Cardiac septum (tissue), 1 donor: ENCODE data around the gene PDE8B. TPM values are rescaled to one million over a fixed set of nuclear protein-coding genes. Genes with fewer than 3 reads are reported as not detected.

ENCODE experiments used
- DNase-seq: peaks from one replicate; pipeline ENCODE4 v3.0.0-alpha.2; 2020; ENCODE audit warnings: low spot score
- intact Hi-C: fragments of 100-400 bp; cut with DNase I; formaldehyde crosslinking; loops from one replicate; pipeline ENCODE4 v1.14.0; 2022
- total RNA-seq: library from RNA; stranded (reverse); fragmentation: NEBNext Ultra II Directional; extraction: Animal tissue kit (Norgen Biotek cat#: 25700); gene quantifications from one replicate; pipeline ENCODE4 v1.2.1, GENCODE V29; 2021
- donor health status: DM: no; HTN: no; CAD: no.

PDE8B gene
- total RNA-seq, 1 donor from 2014 or later, result 5.7 TPM

GRCh38 chr5:77224672-77225355 is 14.3 kb downstream of the PDE8B start:
- no peak for DNase-seq
- intact Hi-C loops, result loop anchor here (5.0 kb wide), 1 partner anchor 38 kb away; no protein-coding TSS in a partner anchor

- DNase-seq, result no peak
- intact Hi-C loops, result loop anchor here (5.0 kb wide), 1 partner anchor 38 kb away; no protein-coding TSS in a partner anchor
Measured at GRCh38 chr5:77225531-77225930, 15.1 kb downstream of the PDE8B start.

GRCh38 chr5:77229887-77230286 is 19.4 kb downstream of the PDE8B start:
- intact Hi-C loops, result loop anchor here (5.0 kb wide), 1 partner anchor 43 kb away; no protein-coding TSS in a partner anchor
- no peak for DNase-seq

- DNase-seq, result no peak
- intact Hi-C loops, result no loop called here
Measured at GRCh38 chr5:77230727-77231470, 20.4 kb downstream of the PDE8B start.

GRCh38 chr5:77231471-77232138 is 21.1 kb downstream of the PDE8B start:
- intact Hi-C loops, result no loop called here
- DNase-seq, result no peak

GRCh38 chr5:77232574-77233358 is 22.3 kb downstream of the PDE8B start:
- no peak for DNase-seq
- intact Hi-C loops, result no loop called here

GRCh38 chr5:77235846-77236721 is 25.6 kb downstream of the PDE8B start:
- intact Hi-C loops, result loop anchor here (5.0 kb wide), 1 partner anchor 94 kb away; no protein-coding TSS in a partner anchor
- no peak for DNase-seq

- DNase-seq, result no peak
- intact Hi-C loops, result loop anchor here (5.0 kb wide), 1 partner anchor 97 kb away; no protein-coding TSS in a partner anchor
Measured at GRCh38 chr5:77239126-77239741, 28.8 kb downstream of the PDE8B start.

GRCh38 chr5:77241444-77241843 is 31.0 kb downstream of the PDE8B start:
- no peak for DNase-seq
- intact Hi-C loops, result no loop called here

- intact Hi-C loops, result no loop called here
- DNase-seq, result no peak
Measured at GRCh38 chr5:77249475-77249874, 39.0 kb downstream of the PDE8B start.

GRCh38 chr5:77250021-77250420 is 39.5 kb downstream of the PDE8B start:
- DNase-seq, result no peak
- intact Hi-C loops, result no loop called here

GRCh38 chr5:77251921-77252320 is 41.4 kb downstream of the PDE8B start:
- intact Hi-C loops, result no loop called here

GRCh38 chr5:77255617-77256016 is 45.1 kb downstream of the PDE8B start:
- no peak for DNase-seq
- intact Hi-C loops, result no loop called here

More at GRCh38 chr5:77251921-77252320, 41.4 kb downstream of the PDE8B start:
- no peak for DNase-seq

GRCh38 chr5:77256406-77256805 is 45.9 kb downstream of the PDE8B start:
- intact Hi-C loops, result no loop called here
- no peak for DNase-seq

- DNase-seq, result no peak
- intact Hi-C loops, result no loop called here
Measured at GRCh38 chr5:77258652-77259051, 48.2 kb downstream of the PDE8B start.

- no peak for DNase-seq
- intact Hi-C loops, result no loop called here
Measured at GRCh38 chr5:77259476-77259875, 49.0 kb downstream of the PDE8B start.

- intact Hi-C loops, result no loop called here
- DNase-seq, result no peak
Measured at GRCh38 chr5:77262697-77263096, 52.2 kb downstream of the PDE8B start.

- DNase-seq, result no peak
- intact Hi-C loops, result no loop called here
Measured at GRCh38 chr5:77266291-77266690, 55.8 kb downstream of the PDE8B start.
